H9 (cell line): Measurements from ENCODE around the gene GPR176. TPM values are rescaled to one million over a fixed set of nuclear protein-coding genes. Genes with fewer than 3 reads are reported as not detected.

Source experiments
- DNase-seq: peaks from one replicate; pipeline ENCODE4 v3.0.0-alpha.2; 2017
- H2AFZ ChIP-seq: one replicate; pipeline ENCODE4 v1.6.1; 2013; ENCODE audit warnings: mild to moderate bottlenecking, low read length, control low read depth, moderate library complexity
- H2AK5ac ChIP-seq: 2 replicates; pipeline ENCODE4 v1.6.1; 2013; ENCODE audit warnings: low read length, control low read depth, mixed read lengths; ENCODE audit not compliant: insufficient read length
- H2BK120ac ChIP-seq: one replicate; pipeline ENCODE4 v1.6.1; 2013; ENCODE audit warnings: low read depth, mild to moderate bottlenecking, low read length, control low read depth, inconsistent platforms; ENCODE audit not compliant: poor library complexity, severe bottlenecking
- H2BK12ac ChIP-seq: 2 replicates; pipeline ENCODE4 v1.6.1; 2013; ENCODE audit warnings: low read length, control low read depth, mixed read lengths, low read depth; ENCODE audit not compliant: insufficient read length
- H2BK15ac ChIP-seq: 2 replicates; pipeline ENCODE4 v1.6.1; 2013; ENCODE audit warnings: low read depth, low read length, control low read depth
- H2BK20ac ChIP-seq: one replicate; pipeline ENCODE4 v1.6.1; 2013; ENCODE audit warnings: low read depth, mild to moderate bottlenecking, low read length, control low read depth, inconsistent platforms; ENCODE audit not compliant: poor library complexity, severe bottlenecking
- H2BK5ac ChIP-seq: 2 replicates; pipeline ENCODE4 v1.6.1; 2013; ENCODE audit warnings: low read length, control low read depth, mixed read lengths; ENCODE audit not compliant: insufficient read length
- H3K14ac ChIP-seq: 2 replicates; pipeline ENCODE4 v1.6.1; 2013; ENCODE audit warnings: low read length, control low read depth; ENCODE audit not compliant: insufficient read depth
- H3K18ac ChIP-seq: 2 replicates; pipeline ENCODE4 v1.6.1; 2013; ENCODE audit warnings: low read depth, mild to moderate bottlenecking, mixed read lengths, low read length, control low read depth; ENCODE audit not compliant: insufficient read length
- H3K23ac ChIP-seq: 2 replicates; pipeline ENCODE4 v1.6.1; 2013; ENCODE audit warnings: low read length, control low read depth, mixed read lengths, low read depth; ENCODE audit not compliant: insufficient read length
- H3K23me2 ChIP-seq: 2 replicates; pipeline ENCODE4 v1.6.1; 2013; ENCODE audit warnings: low read depth, mild to moderate bottlenecking, mixed read lengths, low read length, control low read depth; ENCODE audit not compliant: insufficient read length, poor library complexity, severe bottlenecking
- H3K27ac ChIP-seq: 2 replicates; pipeline ENCODE4 v1.5.1; 2013; ENCODE audit warnings: low read length, control low read depth, mixed read lengths, low read depth; ENCODE audit not compliant: insufficient read length
- H3K27me3 ChIP-seq: 2 replicates; pipeline ENCODE4 v1.6.1; 2013; ENCODE audit warnings: low read length, control low read depth, inconsistent platforms; ENCODE audit not compliant: insufficient read depth
- H3K4ac ChIP-seq: 2 replicates; pipeline ENCODE4 v1.6.1; 2013; ENCODE audit warnings: low read depth, mild to moderate bottlenecking, control low read depth, inconsistent platforms, low read length, moderate library complexity
- H3K4me1 ChIP-seq: 2 replicates; pipeline ENCODE4 v1.6.1; 2013; ENCODE audit warnings: low read length, control low read depth, inconsistent platforms; ENCODE audit not compliant: insufficient read depth
- H3K4me2 ChIP-seq: 2 replicates; pipeline ENCODE4 v1.6.1; 2013; ENCODE audit warnings: low read length, control low read depth, mixed read lengths; ENCODE audit not compliant: insufficient read length, insufficient read depth
- H3K56ac ChIP-seq: 2 replicates; pipeline ENCODE4 v1.6.1; 2013; ENCODE audit warnings: low read depth, mild to moderate bottlenecking, mixed read lengths, low read length, control low read depth; ENCODE audit not compliant: insufficient read length
- H3K79me1 ChIP-seq: 2 replicates; pipeline ENCODE4 v1.6.1; 2013; ENCODE audit warnings: low read depth, mild to moderate bottlenecking, moderate library complexity, low read length, control low read depth, inconsistent platforms; ENCODE audit not compliant: insufficient read depth, poor library complexity, severe bottlenecking
- H3K79me2 ChIP-seq: 2 replicates; pipeline ENCODE4 v1.6.1; 2013; ENCODE audit warnings: low read length, control low read depth, inconsistent platforms; ENCODE audit not compliant: insufficient read depth
- H3K9ac ChIP-seq: 2 replicates; pipeline ENCODE4 v1.6.1; 2013; ENCODE audit warnings: low read length, control low read depth, mixed read lengths; ENCODE audit not compliant: insufficient read length; ENCODE audit errors: extremely low read depth
- H3K9me3 ChIP-seq: one replicate; pipeline ENCODE4 v1.6.1; 2013; ENCODE audit warnings: low read depth, low read length, inconsistent platforms; ENCODE audit not compliant: control insufficient read depth
- H3T11ph ChIP-seq: one replicate; pipeline ENCODE4 v1.6.1; 2013; ENCODE audit warnings: mild to moderate bottlenecking, low read length, control low read depth, inconsistent platforms
- H4K20me1 ChIP-seq: one replicate; pipeline ENCODE4 v1.6.1; 2013; ENCODE audit not compliant: control insufficient read depth, insufficient read length, insufficient read depth
- H4K5ac ChIP-seq: 2 replicates; pipeline ENCODE4 v1.6.1; 2013; ENCODE audit warnings: low read depth, mild to moderate bottlenecking, mixed read lengths, low read length, control low read depth; ENCODE audit not compliant: insufficient read length
- H4K8ac ChIP-seq: replicated peaks from 2 replicates; pipeline ENCODE4 v1.6.1; 2013; ENCODE audit warnings: low read length, control low read depth, mixed read lengths, low read depth; ENCODE audit not compliant: insufficient read length
- H4K91ac ChIP-seq: 2 replicates; pipeline ENCODE4 v1.6.1; 2013; ENCODE audit warnings: low read depth, mild to moderate bottlenecking, moderate library complexity, mixed read lengths, low read length, control low read depth; ENCODE audit not compliant: insufficient read length
- H3K27ac Mint-ChIP-seq, 3 experiments: 2 replicates in 2 of 3; 3 replicates in 1 of 3; pipeline ENCODE4 v1.8.0; 2020 to 2021; ENCODE audit warnings: mixed read lengths in 3 of 3, mild to moderate bottlenecking in 1 of 3, moderate library complexity in 1 of 3
- H3K27me3 Mint-ChIP-seq: 2 replicates; pipeline ENCODE4 v1.8.0; 2021; ENCODE audit warnings: low read depth, mild to moderate bottlenecking, moderate library complexity, mixed read lengths
- H3K36me3 Mint-ChIP-seq, 3 experiments: 2 replicates in 2 of 3; 3 replicates in 1 of 3; pipeline ENCODE4 v1.8.0; 2020 to 2021; ENCODE audit warnings: low read depth in 3 of 3, mixed read lengths in 3 of 3; ENCODE audit not compliant: insufficient read depth in 1 of 3
- H3K4me1 Mint-ChIP-seq, 2 experiments: 2 replicates each; pipeline ENCODE4 v1.8.0; 2020; ENCODE audit warnings: mixed read lengths in 2 of 2
- H3K4me3 Mint-ChIP-seq, 2 experiments: 2 replicates in 1 of 2; 3 replicates in 1 of 2; pipeline ENCODE4 v1.8.0; 2020 to 2021; ENCODE audit warnings: mild to moderate bottlenecking in 2 of 2, mixed read lengths in 2 of 2, moderate library complexity in 1 of 2
- H3K9me3 Mint-ChIP-seq, 2 experiments: 2 replicates in 1 of 2; 3 replicates in 1 of 2; pipeline ENCODE4 v1.8.0; 2020; ENCODE audit warnings: mild to moderate bottlenecking in 2 of 2, mixed read lengths in 2 of 2, moderate library complexity in 1 of 2
- CTCF ChIP-seq: fragments of 200-600 bp; sonication (generic); conservative IDR thresholded peaks from 3 replicates; pipeline ENCODE4 v1.8.0; 2021; ENCODE audit warnings: antibody characterized with exemption, mild to moderate bottlenecking
- WGBS: extraction: QIAGEN DNeasy Blood & Tissue Kit; methylation state at CpG from one replicate; pipeline ENCODE4 v1.1.7; 2013; ENCODE audit warnings: missing lambda C conversion rate, low lambda C conversion rate, mixed read lengths; ENCODE audit not compliant: insufficient read length; ENCODE audit errors: extremely low coverage; 5-methylcytosine and 5-hydroxymethylcytosine counted together
- total RNA-seq: library from RNA; stranded (reverse); gene quantifications from 2 replicates; pipeline ENCODE4 v1.2.1, GENCODE V29; 2021

GPR176 gene
- total RNA-seq, 1 experiment from 2014 or later = 132 TPM

DNA sequence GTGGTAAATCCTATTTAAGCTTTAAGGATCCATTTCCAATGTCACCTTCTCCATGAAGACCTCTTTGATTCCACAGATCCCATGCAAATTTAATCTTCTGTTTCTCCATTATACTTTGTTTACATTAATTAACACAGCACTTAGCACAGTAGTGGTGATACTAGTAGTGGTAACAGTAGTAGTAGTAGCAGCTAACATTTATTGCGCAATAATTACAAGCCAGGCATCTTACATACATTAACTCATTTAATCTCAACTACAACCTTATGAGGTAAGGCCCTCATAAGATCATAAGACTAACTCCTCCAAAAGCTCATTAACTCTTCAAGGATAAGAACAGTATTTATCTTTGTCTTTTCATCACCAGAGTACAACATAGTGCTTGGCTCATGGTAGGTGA, 82.6 kb downstream of the GPR176 start:
- no peak overlapping the region for H2BK5ac ChIP-seq
- no peak overlapping the region for H3K4ac ChIP-seq
- DNase-seq = no peak
- no peak overlapping the region for H3K56ac ChIP-seq
- H2AK5ac ChIP-seq = no peak overlapping the region
- H2AFZ ChIP-seq = no peak overlapping the region
- no peak overlapping the region for H3K23ac ChIP-seq
- peaks cover 23 to 43% of the 10 kb centered on the region in 2 experiments for H3K4me1 Mint-ChIP-seq
- no peak overlapping the region for H3K18ac ChIP-seq
- no peak overlapping the region for H2BK20ac ChIP-seq
- no CpG with 5 or more reads among the region's 1 CpG for WGBS
- H3K9ac ChIP-seq = no peak overlapping the region
- peaks cover 23% of the 10 kb centered on the region; the same call in 1 of the 2 replicates for H3K79me2 ChIP-seq
- no peak overlapping the region for H4K8ac ChIP-seq
- H2BK15ac ChIP-seq = no peak overlapping the region
- H2BK120ac ChIP-seq = no peak overlapping the region
- H3K9me3 Mint-ChIP-seq = peaks cover 21 to 23% of the 10 kb centered on the region in 2 experiments; a peak in 4 of 5 replicates
- no peaks in the 10 kb centered on the region for H3K23me2 ChIP-seq
- 0 out of 2 replicates have a peak, but pooled peaks cover 3% of the 10 kb centered on the region for H3K27me3 Mint-ChIP-seq
- peaks cover 4% of the 10 kb centered on the region for H3K4me1 ChIP-seq
- peak overlapping the region in 2 of 3 experiments; percentile 50 to 76; a peak in 4 of 7 replicates for H3K27ac Mint-ChIP-seq
- H3K4me3 Mint-ChIP-seq = no peak overlapping the region
- H2BK12ac ChIP-seq = no peak overlapping the region
- H4K91ac ChIP-seq = no peak overlapping the region
- no peaks in the 10 kb centered on the region for H4K20me1 ChIP-seq
- H3K14ac ChIP-seq = no peak overlapping the region
- H3K27me3 ChIP-seq = no peaks in the 10 kb centered on the region
- TF ChIP-seq CTCF = no peak
- no peaks in the 10 kb centered on the region for H3K9me3 ChIP-seq
- H4K5ac ChIP-seq = no peak overlapping the region
- no peak overlapping the region for H3K4me2 ChIP-seq
- peaks cover 25 to 41% (median 34%) of the 10 kb centered on the region in 3 experiments for H3K36me3 Mint-ChIP-seq
- no peak overlapping the region for H3K27ac ChIP-seq
- peak overlapping the region; percentile 29 for H3T11ph ChIP-seq
- peaks cover 3% of the 10 kb centered on the region for H3K79me1 ChIP-seq
